Activated B cell treated with CpG ODN at 0.5 μM for 24 hours (primary cell): ENCODE results near the gene MORN1. TPM values are rescaled to one million over a fixed set of nuclear protein-coding genes. Genes with fewer than 3 reads are reported as not detected.

ENCODE experiments used
- ATAC-seq: fragments of 200-7000 bp; cut with Tn5 transposase; one replicate; pipeline ENCODE4 v1.10.0; 2021; ENCODE audit warnings: low read depth, mild to moderate bottlenecking, moderate library complexity
- CTCF ChIA-PET: fragments of 350-600 bp; sonication (Branson Sonifier 250); formaldehyde crosslinking; loops from one replicate; lab custom pipeline; 2021; ENCODE audit warnings: antibody characterized with exemption; lab: Charles Lee
- POLR2A ChIA-PET: fragments of 350-600 bp; sonication (Branson Sonifier 250); formaldehyde crosslinking; loops from one replicate; lab custom pipeline; 2021; ENCODE audit warnings: antibody characterized with exemption; lab: Charles Lee
- DNase-seq: peaks from one replicate; pipeline ENCODE4 v3.0.0; 2022
- H3K27ac Mint-ChIP-seq: one replicate; pipeline ENCODE4 v1.8.0; 2020; ENCODE audit warnings: mixed read lengths
- H3K27me3 Mint-ChIP-seq: one replicate; pipeline ENCODE4 v1.8.0; 2021; ENCODE audit warnings: mixed read lengths
- H3K36me3 Mint-ChIP-seq: one replicate; pipeline ENCODE4 v1.8.0; 2021; ENCODE audit warnings: low read depth, mixed read lengths
- H3K4me1 Mint-ChIP-seq: one replicate; pipeline ENCODE4 v1.8.0; 2021; ENCODE audit warnings: mixed read lengths
- H3K4me3 Mint-ChIP-seq: one replicate; pipeline ENCODE4 v1.8.0; 2020; ENCODE audit warnings: mild to moderate bottlenecking, mixed read lengths
- H3K9me3 Mint-ChIP-seq: one replicate; pipeline ENCODE4 v1.8.0; 2020; ENCODE audit warnings: mixed read lengths
- intact Hi-C: fragments of 100-400 bp; cut with micrococcal nuclease; formaldehyde crosslinking; loops from one replicate; pipeline ENCODE4 v1.15.1; 2024
- total RNA-seq: library from RNA; stranded (reverse); gene quantifications from 2 replicates; pipeline ENCODE4 v1.2.3, GENCODE V29; 2022
- TF ChIP-seq, protein P1 (sequence below): fragments of 200-600 bp; IDR thresholded peaks from one replicate; pipeline ENCODE4 v1.8.0; 2022; ENCODE audit warnings: antibody characterized with exemption, mild to moderate bottlenecking

The MORN1 gene
- total RNA-seq, 1 donor from 2014 or later = 17.8 TPM

DNA sequence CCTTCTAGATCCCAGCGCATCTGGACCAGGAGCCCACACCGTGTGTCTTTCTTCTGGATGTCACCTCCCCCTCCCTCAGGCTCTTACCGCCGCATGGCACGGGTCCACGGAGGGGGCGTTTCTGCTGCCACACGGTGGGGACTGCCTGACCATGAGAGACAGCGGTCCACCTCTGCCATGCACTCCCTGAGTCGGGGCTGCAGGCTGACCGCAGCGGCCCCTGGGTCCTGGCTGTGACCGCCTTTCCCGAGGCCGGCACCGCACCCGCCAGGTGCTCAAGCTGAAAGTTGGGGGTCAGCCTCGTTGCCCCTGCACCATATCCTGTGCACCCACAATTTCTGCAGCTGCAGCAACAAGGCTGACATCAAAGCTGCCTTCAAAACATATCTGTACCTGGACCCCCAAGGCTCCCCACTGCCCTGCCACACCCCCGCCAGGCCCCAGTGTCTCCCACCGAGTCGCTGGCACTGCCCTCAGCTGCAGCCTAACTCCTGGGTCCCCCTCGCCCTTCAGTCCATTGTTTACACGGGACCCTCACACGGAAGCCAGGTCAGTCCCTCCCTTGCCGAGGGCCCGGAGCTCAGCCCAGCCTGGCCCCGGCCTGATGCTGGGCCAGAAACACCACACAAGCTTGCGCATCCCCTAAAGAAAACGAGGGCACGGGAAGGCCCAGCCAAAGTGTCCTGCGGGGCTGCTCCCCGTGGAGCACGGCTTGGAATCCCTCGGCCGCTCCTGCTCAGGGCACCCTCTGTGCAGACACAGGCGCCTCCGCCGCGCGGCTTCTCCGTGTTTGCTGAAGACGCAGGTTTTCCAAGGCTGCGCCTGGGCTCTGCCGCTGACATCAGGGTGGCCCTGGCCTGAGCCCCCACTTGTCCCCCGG lies 51.9 kb downstream of the MORN1 start:
- H3K4me3 Mint-ChIP-seq = no peak overlapping the region
- POLR2A ChIA-PET = no interaction called here
- CTCF ChIA-PET = no interaction called here
- DNase-seq (no peak), ATAC-seq (no peak)
- H3K36me3 Mint-ChIP-seq = no peaks in the 10 kb centered on the region
- intact Hi-C loops = no loop called here
- H3K9me3 Mint-ChIP-seq = no peaks in the 10 kb centered on the region
- no peak overlapping the region for H3K27ac Mint-ChIP-seq
- TF ChIP-seq, protein P1, sequence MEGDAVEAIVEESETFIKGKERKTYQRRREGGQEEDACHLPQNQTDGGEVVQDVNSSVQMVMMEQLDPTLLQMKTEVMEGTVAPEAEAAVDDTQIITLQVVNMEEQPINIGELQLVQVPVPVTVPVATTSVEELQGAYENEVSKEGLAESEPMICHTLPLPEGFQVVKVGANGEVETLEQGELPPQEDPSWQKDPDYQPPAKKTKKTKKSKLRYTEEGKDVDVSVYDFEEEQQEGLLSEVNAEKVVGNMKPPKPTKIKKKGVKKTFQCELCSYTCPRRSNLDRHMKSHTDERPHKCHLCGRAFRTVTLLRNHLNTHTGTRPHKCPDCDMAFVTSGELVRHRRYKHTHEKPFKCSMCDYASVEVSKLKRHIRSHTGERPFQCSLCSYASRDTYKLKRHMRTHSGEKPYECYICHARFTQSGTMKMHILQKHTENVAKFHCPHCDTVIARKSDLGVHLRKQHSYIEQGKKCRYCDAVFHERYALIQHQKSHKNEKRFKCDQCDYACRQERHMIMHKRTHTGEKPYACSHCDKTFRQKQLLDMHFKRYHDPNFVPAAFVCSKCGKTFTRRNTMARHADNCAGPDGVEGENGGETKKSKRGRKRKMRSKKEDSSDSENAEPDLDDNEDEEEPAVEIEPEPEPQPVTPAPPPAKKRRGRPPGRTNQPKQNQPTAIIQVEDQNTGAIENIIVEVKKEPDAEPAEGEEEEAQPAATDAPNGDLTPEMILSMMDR = no peak
- no peaks in the 10 kb centered on the region for H3K4me1 Mint-ChIP-seq
- H3K27me3 Mint-ChIP-seq = no peaks in the 10 kb centered on the region

DNA sequence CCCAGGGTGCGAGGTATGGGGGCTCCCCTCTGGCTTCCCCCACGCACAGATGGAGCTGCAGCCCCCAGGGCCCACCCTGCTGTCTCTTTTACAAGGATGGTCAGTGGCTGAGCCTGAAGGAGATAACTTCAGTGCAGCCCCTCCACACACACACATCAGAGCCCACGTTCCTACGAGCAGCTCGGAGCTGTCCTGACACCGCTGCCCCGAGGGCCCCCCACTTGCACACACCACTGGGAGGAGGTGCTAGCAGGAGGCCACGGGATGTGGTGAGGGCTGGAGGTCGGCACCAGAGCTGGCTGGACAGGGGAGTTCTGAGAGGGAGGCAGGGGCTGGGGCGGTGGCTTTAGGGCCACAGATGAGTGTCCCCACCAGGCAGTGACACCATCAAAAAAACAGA lies 53.9 kb downstream of the MORN1 start:
- Mint-ChIP-seq H3K36me3 (no peaks in the 10 kb centered on the region), H3K27ac (no peak overlapping the region), H3K4me1 (no peaks in the 10 kb centered on the region), H3K4me3 (no peak overlapping the region), H3K9me3 (no peaks in the 10 kb centered on the region), H3K27me3 (no peaks in the 10 kb centered on the region)
- intact Hi-C loops = no loop called here
- POLR2A ChIA-PET = no interaction called here
- ATAC-seq = no peak
- CTCF ChIA-PET = no interaction called here
- TF ChIP-seq, protein P1 = no peak
- DNase-seq = no peak

DNA sequence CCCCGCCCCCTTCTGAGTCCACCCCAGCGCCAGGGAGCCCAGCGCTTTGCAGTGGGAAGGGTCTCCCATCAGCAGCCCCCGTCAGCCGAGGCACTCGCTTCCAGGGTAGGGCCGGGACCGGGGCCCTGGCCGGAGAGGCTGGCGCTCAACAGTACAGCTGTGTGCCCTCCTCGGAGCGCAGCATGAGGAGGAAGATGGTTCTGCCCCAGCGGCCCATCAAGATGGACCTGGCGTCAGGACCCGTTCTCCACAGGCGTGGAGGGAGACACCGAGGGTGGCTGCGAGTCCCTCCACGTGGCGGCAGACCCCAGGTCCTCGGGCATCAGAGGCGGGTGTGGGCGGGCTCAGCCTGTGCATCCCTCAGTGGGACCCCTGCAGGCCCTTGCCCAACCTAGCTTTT lies 54.3 kb downstream of the MORN1 start:
- DNase-seq (no peak), ATAC-seq (no peak)
- ChIA-PET POLR2A (no interaction called here), CTCF (no interaction called here)
- no peak overlapping the region for H3K4me3 Mint-ChIP-seq
- H3K36me3 Mint-ChIP-seq = no peaks in the 10 kb centered on the region
- TF ChIP-seq, protein P1 = no peak
- no peaks in the 10 kb centered on the region for H3K9me3 Mint-ChIP-seq
- H3K27ac Mint-ChIP-seq = no peak overlapping the region
- H3K4me1 Mint-ChIP-seq = no peaks in the 10 kb centered on the region
- H3K27me3 Mint-ChIP-seq = no peaks in the 10 kb centered on the region
- intact Hi-C loops = no loop called here

DNA sequence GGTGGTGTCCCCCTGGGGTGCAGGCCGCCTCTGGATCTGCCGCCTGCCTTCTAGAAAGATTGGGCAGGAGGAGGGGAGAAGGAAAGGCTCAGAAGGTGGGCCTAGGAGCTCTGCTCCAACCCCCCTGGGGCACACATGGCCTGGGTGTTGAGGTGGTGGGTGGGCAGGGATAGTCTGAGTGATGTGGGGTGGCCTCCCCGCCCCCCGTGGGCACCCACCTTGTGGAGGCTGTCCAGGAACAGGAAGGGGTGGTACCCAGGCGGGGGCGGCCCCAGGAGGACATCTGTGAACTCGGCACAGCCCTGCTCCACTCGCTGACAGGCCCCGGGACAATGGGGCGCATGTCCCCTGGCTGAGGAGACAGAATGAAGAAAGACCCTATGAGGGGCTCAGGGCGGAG lies 54.9 kb downstream of the MORN1 start:
- no peak for ATAC-seq
- Mint-ChIP-seq H3K27me3 (no peaks in the 10 kb centered on the region), H3K4me3 (no peak overlapping the region), H3K27ac (no peak overlapping the region), H3K9me3 (no peaks in the 10 kb centered on the region), H3K36me3 (no peaks in the 10 kb centered on the region), H3K4me1 (no peaks in the 10 kb centered on the region)
- TF ChIP-seq, protein P1 = no peak
- ChIA-PET POLR2A (no interaction called here), CTCF (no interaction called here)
- no peak for DNase-seq
- intact Hi-C loops = no loop called here

DNA sequence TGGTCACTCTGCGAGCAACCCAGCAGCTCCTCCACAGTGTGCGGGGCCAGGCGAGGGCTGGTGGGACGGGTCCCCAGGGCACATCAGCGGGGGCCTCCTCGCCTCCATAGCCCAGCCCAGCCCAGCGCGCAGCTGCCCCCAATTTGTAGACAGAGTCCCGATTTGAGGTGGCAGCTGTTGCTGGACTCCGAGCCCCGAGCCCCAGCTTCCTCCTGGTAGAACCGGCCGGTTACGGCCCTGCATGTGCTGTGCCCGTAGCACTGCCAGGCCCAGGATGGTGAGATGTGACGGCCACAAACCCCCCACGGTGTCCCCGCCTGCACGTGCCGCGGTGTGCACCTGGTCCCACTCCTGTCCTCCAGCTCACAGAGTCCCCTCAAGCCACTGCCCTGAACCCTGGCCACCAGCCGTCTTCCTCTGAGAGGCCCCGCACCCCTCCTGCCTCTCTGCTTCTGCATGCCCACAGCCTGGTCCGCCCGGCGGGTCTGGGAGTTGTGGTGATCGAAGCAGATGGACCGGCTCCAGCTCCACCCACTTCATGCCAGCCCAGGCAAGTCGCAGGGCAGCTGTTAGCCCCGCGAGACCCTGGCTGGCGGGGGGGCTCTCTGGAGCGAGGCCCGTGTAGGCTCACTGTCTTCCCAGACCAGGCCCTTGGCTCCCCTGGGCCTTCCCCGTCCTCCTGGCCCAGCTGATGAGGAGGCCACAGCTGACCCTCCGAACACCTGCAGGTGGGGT lies 55.5 kb downstream of the MORN1 start:
- Mint-ChIP-seq H3K27ac (no peak overlapping the region), H3K27me3 (no peaks in the 10 kb centered on the region), H3K4me1 (no peaks in the 10 kb centered on the region), H3K36me3 (no peaks in the 10 kb centered on the region), H3K9me3 (no peaks in the 10 kb centered on the region), H3K4me3 (no peak overlapping the region)
- TF ChIP-seq, protein P1 = no peak
- intact Hi-C loops = no loop called here
- ChIA-PET POLR2A (no interaction called here), CTCF (no interaction called here)
- DNase-seq = no peak
- no peak for ATAC-seq
